OCI-LY3 (cell line): ENCODE results near the gene CCDC136.

Experiments used
- CTCF ChIP-seq: fragments of 200-600, 300-600 bp; sonication (generic); IDR thresholded peaks from 2 replicates; pipeline ENCODE4 v1.5.1; 2014; ENCODE audit warnings: antibody characterized with exemption, low read length, low read depth
- EZH2phosphoT487 ChIP-seq: fragments of 200-600 bp; shearing (Covaris generic); IDR thresholded peaks from 2 replicates; pipeline ENCODE4 v1.6.1; 2018; ENCODE audit warnings: antibody characterized with exemption, mixed run types, low read depth

GRCh38 chr7:128865303-128865702, 73.5 kb downstream of the CCDC136 start:
- no peak for TF ChIP-seq CTCF
- TF ChIP-seq EZH2phosphoT487 = no peak
